ENCODE measurements around the gene TRAPPC2L.

TRAPPC2L gene

DNA sequence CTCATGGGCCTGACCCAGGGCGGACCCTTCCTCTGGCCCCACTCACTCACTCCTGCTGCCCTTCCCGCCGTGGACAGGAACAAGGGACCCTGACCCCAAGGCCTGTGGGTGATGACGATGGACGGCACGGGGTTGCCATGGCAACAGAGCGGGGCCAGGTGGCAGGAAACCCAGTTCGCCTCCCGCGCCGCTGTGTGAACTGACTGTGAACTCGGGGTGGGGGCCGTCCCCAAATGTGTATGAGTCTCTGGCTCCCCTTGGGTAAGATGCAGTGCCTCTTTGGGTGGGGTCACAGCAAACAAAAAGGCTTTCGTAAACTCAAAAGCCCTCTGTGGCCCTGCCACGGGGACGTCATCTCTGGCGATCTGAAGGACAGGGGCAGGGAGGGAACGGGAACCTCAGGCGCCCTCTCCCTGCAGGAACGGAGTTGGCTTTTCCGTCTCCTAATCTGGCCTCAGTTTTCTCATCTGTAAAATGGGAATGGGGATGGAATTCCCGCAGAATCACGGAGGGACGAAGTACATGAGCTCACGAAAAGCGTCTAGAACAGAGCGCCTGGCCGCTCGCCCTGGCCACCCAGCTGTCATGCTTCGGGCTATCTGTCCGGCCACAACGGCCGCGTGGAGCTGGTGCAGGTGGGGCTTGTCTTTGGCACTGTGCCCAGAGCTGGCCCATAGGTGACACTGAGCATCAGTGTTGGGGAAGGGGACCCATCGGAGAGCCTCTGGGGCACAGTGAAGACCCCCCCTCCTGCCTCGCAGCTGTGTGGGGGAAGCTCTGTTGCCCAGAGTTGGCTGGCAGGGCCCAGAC is 54.4 kb downstream of the TRAPPC2L start:
- no peak for DNase-seq

DNA sequence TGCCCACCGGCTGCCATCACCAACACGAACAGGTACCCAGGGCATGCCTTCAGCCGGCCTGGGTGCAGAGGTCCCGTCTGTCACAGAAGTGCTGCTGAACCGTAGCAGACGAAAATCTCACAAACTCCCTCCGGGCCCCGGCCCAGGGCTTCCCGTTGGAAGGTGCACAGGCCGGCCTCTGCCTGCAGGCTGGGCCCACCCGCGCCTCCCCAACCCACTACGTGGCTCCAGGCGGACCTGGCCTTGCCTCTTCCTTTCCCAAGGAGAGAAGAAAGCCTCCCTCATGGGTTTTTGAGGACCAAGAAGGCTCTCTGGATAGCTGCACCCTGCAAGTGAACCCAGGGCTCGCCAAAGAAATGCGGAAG is 55.0 kb downstream of the TRAPPC2L start:
- no peak for DNase-seq
